ENCODE data around the gene HDDC2.

The HDDC2 gene

GRCh38 chr6:125251516-125252220 lies 50.1 kb downstream of the HDDC2 start:
- Histone ChIP-seq H3K27ac (ENCODE audit: low read length) (no peak overlapping the region), H3K9me3 (replicated peaks; ENCODE audit: insufficient read depth, low read length) (no peaks in the 10 kb centered on the region), H3K4me2 (ENCODE audit: low read depth, low read length) (no peak overlapping the region), H3K9ac (ENCODE audit: low read length) (no peak overlapping the region), H3K36me3 (replicated peaks; ENCODE audit: insufficient read depth, low read length) (no peaks in the 10 kb centered on the region), H4K20me1 (ENCODE audit: insufficient read depth, low read length) (no peaks in the 10 kb centered on the region), H3K4me3 (ENCODE audit: low read length) (no peak overlapping the region), H3K27me3 (replicated peaks; ENCODE audit: insufficient read depth, low read length) (no peaks in the 10 kb centered on the region), H2AFZ (ENCODE audit: low read length) (no peak overlapping the region), H3K9me2 (replicated peaks; ENCODE audit: insufficient read depth, low read length) (no peaks in the 10 kb centered on the region), H3K79me2 (ENCODE audit: low read length) (no peaks in the 10 kb centered on the region), H3K4me1 (ENCODE audit: low read length) (no peaks in the 10 kb centered on the region), H3F3A (ENCODE audit: insufficient read depth, low read length) (no peaks in the 10 kb centered on the region)
- TF ChIP-seq, protein P1, sequence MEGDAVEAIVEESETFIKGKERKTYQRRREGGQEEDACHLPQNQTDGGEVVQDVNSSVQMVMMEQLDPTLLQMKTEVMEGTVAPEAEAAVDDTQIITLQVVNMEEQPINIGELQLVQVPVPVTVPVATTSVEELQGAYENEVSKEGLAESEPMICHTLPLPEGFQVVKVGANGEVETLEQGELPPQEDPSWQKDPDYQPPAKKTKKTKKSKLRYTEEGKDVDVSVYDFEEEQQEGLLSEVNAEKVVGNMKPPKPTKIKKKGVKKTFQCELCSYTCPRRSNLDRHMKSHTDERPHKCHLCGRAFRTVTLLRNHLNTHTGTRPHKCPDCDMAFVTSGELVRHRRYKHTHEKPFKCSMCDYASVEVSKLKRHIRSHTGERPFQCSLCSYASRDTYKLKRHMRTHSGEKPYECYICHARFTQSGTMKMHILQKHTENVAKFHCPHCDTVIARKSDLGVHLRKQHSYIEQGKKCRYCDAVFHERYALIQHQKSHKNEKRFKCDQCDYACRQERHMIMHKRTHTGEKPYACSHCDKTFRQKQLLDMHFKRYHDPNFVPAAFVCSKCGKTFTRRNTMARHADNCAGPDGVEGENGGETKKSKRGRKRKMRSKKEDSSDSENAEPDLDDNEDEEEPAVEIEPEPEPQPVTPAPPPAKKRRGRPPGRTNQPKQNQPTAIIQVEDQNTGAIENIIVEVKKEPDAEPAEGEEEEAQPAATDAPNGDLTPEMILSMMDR (IDR thresholded peaks at IDR 0.05; ENCODE audit: low read length): no peak
- TF ChIP-seq EZH2 (optimal IDR thresholded peaks at IDR 0.05; ENCODE audit: low read depth, low read length): no peak
- no peak for TF ChIP-seq EZH2phosphoT487 (IDR thresholded peaks at IDR 0.05; ENCODE audit: low read length)
- DNase-seq: no peak

DNA sequence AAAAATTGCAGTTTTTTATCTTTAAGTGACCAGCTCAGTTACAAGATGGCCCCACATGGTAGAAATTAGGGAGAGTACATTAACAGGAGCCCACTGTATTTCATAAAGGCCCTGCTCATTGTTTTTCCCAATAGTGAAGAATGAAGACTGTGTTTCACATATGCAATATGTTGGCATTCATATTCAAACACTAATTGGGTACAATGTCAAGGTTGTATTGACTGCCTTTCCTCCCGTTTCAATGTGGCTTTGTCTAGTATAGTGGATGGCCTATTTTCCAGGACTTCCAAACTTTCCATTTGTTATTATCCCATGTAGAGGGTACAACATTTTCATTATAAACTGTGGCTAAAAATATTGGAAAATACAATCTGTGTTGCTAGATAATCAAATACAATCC lies 51.3 kb downstream of the HDDC2 start:
- no peaks in the 10 kb centered on the region for H3K79me2 ChIP-seq (ENCODE audit: low read length)
- H2AFZ ChIP-seq (ENCODE audit: low read length): no peak overlapping the region
- DNase-seq: no peak
- H3K4me3 ChIP-seq (ENCODE audit: low read length): no peak overlapping the region
- no peak overlapping the region for H3K4me2 ChIP-seq (ENCODE audit: low read depth, low read length)
- H3F3A ChIP-seq (ENCODE audit: insufficient read depth, low read length): no peaks in the 10 kb centered on the region
- TF ChIP-seq, protein P1 (IDR thresholded peaks at IDR 0.05; ENCODE audit: low read length): no peak
- no peak for TF ChIP-seq EZH2phosphoT487 (IDR thresholded peaks at IDR 0.05; ENCODE audit: low read length)
- TF ChIP-seq EZH2 (optimal IDR thresholded peaks at IDR 0.05; ENCODE audit: low read depth, low read length): no peak
- no peaks in the 10 kb centered on the region for H3K4me1 ChIP-seq (ENCODE audit: low read length)
- no peaks in the 10 kb centered on the region for H3K36me3 ChIP-seq (replicated peaks; ENCODE audit: insufficient read depth, low read length)
- no peak overlapping the region for H3K9ac ChIP-seq (ENCODE audit: low read length)
- no peaks in the 10 kb centered on the region for H3K9me2 ChIP-seq (replicated peaks; ENCODE audit: insufficient read depth, low read length)
- H3K27ac ChIP-seq (ENCODE audit: low read length): no peak overlapping the region
- H3K9me3 ChIP-seq (replicated peaks; ENCODE audit: insufficient read depth, low read length): no peaks in the 10 kb centered on the region
- no peaks in the 10 kb centered on the region for H4K20me1 ChIP-seq (ENCODE audit: insufficient read depth, low read length)
- no peaks in the 10 kb centered on the region for H3K27me3 ChIP-seq (replicated peaks; ENCODE audit: insufficient read depth, low read length)

GRCh38 chr6:125248136-125248535 lies 53.6 kb downstream of the HDDC2 start:
- no peaks in the 10 kb centered on the region for H3K27me3 ChIP-seq (replicated peaks; ENCODE audit: insufficient read depth, low read length)
- H3K4me3 ChIP-seq (ENCODE audit: low read length): no peak overlapping the region
- TF ChIP-seq EZH2phosphoT487 (IDR thresholded peaks at IDR 0.05; ENCODE audit: low read length) (no peak), EZH2 (optimal IDR thresholded peaks at IDR 0.05; ENCODE audit: low read depth, low read length) (no peak)
- H2AFZ ChIP-seq (ENCODE audit: low read length): no peak overlapping the region
- no peak overlapping the region for H3K27ac ChIP-seq (ENCODE audit: low read length)
- H3K4me1 ChIP-seq (ENCODE audit: low read length): no peaks in the 10 kb centered on the region
- H3K9ac ChIP-seq (ENCODE audit: low read length): no peak overlapping the region
- no peaks in the 10 kb centered on the region for H3K9me2 ChIP-seq (replicated peaks; ENCODE audit: insufficient read depth, low read length)
- no peak overlapping the region for H3K4me2 ChIP-seq (ENCODE audit: low read depth, low read length)
- H4K20me1 ChIP-seq (ENCODE audit: insufficient read depth, low read length): no peaks in the 10 kb centered on the region
- no peaks in the 10 kb centered on the region for H3F3A ChIP-seq (ENCODE audit: insufficient read depth, low read length)
- no peaks in the 10 kb centered on the region for H3K79me2 ChIP-seq (ENCODE audit: low read length)
- DNase-seq: no peak
- no peaks in the 10 kb centered on the region for H3K36me3 ChIP-seq (replicated peaks; ENCODE audit: insufficient read depth, low read length)
- no peaks in the 10 kb centered on the region for H3K9me3 ChIP-seq (replicated peaks; ENCODE audit: insufficient read depth, low read length)

- H3K27ac ChIP-seq (ENCODE audit: low read length): no peak overlapping the region
- H3K9me2 ChIP-seq (replicated peaks; ENCODE audit: insufficient read depth, low read length): no peaks in the 10 kb centered on the region
- H3K79me2 ChIP-seq (ENCODE audit: low read length): no peaks in the 10 kb centered on the region
- H3K27me3 ChIP-seq (replicated peaks; ENCODE audit: insufficient read depth, low read length): no peaks in the 10 kb centered on the region
- H2AFZ ChIP-seq (ENCODE audit: low read length): no peak overlapping the region
- no peaks in the 10 kb centered on the region for H3K9me3 ChIP-seq (replicated peaks; ENCODE audit: insufficient read depth, low read length)
- no peaks in the 10 kb centered on the region for H3K36me3 ChIP-seq (replicated peaks; ENCODE audit: insufficient read depth, low read length)
- H3K4me1 ChIP-seq (ENCODE audit: low read length): no peaks in the 10 kb centered on the region
- no peak for TF ChIP-seq EZH2phosphoT487 (IDR thresholded peaks at IDR 0.05; ENCODE audit: low read length)
- TF ChIP-seq, protein P1 (IDR thresholded peaks at IDR 0.05; ENCODE audit: low read length): no peak
- no peak for TF ChIP-seq EZH2 (optimal IDR thresholded peaks at IDR 0.05; ENCODE audit: low read depth, low read length)
- H3K9ac ChIP-seq (ENCODE audit: low read length): no peak overlapping the region
- no peaks in the 10 kb centered on the region for H3F3A ChIP-seq (ENCODE audit: insufficient read depth, low read length)
- H4K20me1 ChIP-seq (ENCODE audit: insufficient read depth, low read length): no peaks in the 10 kb centered on the region
- no peak overlapping the region for H3K4me3 ChIP-seq (ENCODE audit: low read length)
- H3K4me2 ChIP-seq (ENCODE audit: low read depth, low read length): no peak overlapping the region
- no peak for DNase-seq
Measured at GRCh38 chr6:125246566-125246965, 55.2 kb downstream of the HDDC2 start.
